Stimulated activated CD4-positive, alpha-beta T cell treated with anti-CD3 and anti-CD28 coated beads, Interleukin-1b, Interleukin-23, amount 100 ng/mL, for 48 hours (primary cell): Measurements from ENCODE around the gene UBALD2.

Experiments
- DNase-seq: peaks from one replicate; pipeline ENCODE4 v3.0.0-alpha.2; 2020

Gene UBALD2

GRCh38 chr17:76266244-76266938, 1.2 kb downstream of the UBALD2 start:
- DNase-seq = peak; percentile 35

- no peak for DNase-seq
These were observed 2.0 kb downstream of the UBALD2 start for GRCh38 chr17:76267051-76267576.

GRCh38 chr17:76267581-76268001, 2.4 kb downstream of the UBALD2 start:
- DNase-seq = peak; percentile 53

- peak; percentile 88 for DNase-seq
These were observed 3.0 kb downstream of the UBALD2 start for GRCh38 chr17:76268015-76268749.

- DNase-seq = no peak
These were observed 4.1 kb downstream of the UBALD2 start for GRCh38 chr17:76268991-76269981.

- peak; percentile 26 for DNase-seq
These were observed 5.0 kb downstream of the UBALD2 start for GRCh38 chr17:76270127-76270592.

GRCh38 chr17:76270770-76271668, 5.9 kb downstream of the UBALD2 start:
- DNase-seq = peak; percentile 47

GRCh38 chr17:76271669-76272540, 6.8 kb downstream of the UBALD2 start:
- peak; percentile 92 for DNase-seq

GRCh38 chr17:76272541-76273444, 7.6 kb downstream of the UBALD2 start:
- DNase-seq = peak; percentile 83

GRCh38 chr17:76273445-76274111, 8.4 kb downstream of the UBALD2 start:
- no peak for DNase-seq

- no peak for DNase-seq
These were observed 9.2 kb downstream of the UBALD2 start for GRCh38 chr17:76274112-76274956.

GRCh38 chr17:76275382-76276068, 10.4 kb downstream of the UBALD2 start:
- DNase-seq = no peak

- no peak for DNase-seq
These were observed 10.9 kb downstream of the UBALD2 start for GRCh38 chr17:76276069-76276431.

GRCh38 chr17:76276461-76277299, 11.5 kb downstream of the UBALD2 start:
- DNase-seq = no peak

- DNase-seq = no peak
These were observed 12.4 kb downstream of the UBALD2 start for GRCh38 chr17:76277300-76278267.
